Activated effector memory CD4-positive, alpha-beta T cell treated with anti-CD3 and anti-CD28 coated beads, Interleukin-2, amount 50 U/mL, for 16 hours (primary cell): ENCODE data around the gene CADPS.

Source experiments
- DNase-seq: peaks from one replicate; pipeline ENCODE4 v3.0.0-alpha.2; 2020

Gene CADPS

GRCh38 chr3:62874711-62875557 is at the start of gene CADPS:
TSS of gene CADPS (minus strand) at chr3:62875416. CDS start at chr3:62875029, 387 bp downstream.
- no peak for DNase-seq

DNA sequence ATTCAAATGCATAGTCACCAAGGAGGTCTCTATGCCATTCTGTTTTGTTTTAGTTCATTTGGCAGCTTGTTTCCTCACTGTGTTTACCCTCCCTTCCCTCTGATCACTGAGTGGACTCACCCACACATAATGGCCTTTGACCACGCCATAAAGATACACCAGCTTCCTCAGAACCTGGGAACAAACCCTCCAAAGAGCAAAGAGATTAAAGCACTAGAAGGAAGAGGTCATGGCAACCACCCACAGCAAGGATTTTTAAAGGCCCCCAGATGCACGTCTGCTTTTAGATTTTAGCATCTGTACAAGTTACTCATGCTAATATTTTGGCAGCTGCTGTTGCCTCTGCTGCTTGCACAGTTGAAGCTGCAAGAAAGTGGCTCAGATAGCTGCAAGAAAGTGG is 47.9 kb upstream of the CADPS start:
- DNase-seq: no peak

DNA sequence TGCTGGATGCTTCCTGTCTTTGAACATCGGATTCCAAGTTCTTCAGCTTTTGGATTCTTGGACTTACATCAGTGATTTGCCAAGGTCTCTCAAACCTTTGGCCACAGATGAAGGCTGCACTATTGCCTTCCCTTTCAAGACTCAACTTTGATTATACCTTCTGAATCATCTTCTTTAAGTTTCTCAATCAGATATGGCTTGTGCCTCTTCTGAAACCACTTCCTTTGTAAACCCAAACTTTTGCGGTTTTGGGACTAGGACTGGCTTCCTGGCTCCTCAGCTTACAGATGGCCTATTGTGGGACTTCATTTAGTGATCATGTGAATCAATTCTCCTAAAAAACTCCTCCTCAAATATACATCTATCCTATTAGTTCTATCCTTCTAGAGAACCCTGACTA is 47.1 kb upstream of the CADPS start:
- DNase-seq: no peak

DNA sequence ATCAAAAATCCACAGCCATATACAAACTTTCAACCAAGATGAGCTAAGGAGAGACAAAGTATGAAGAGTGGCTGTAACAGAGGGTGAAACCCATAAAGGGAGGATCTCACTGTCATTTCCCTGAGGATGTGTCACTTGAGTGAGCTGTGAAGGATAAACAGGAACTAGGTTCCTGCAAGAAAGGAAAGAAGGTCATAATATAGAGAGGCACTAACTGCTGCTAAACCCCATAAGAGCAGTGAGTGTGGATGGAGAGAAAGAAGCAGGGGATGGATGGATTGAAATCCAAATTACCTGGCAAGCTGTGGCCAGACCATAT is 45.2 kb upstream of the CADPS start:
- DNase-seq: no peak

DNA sequence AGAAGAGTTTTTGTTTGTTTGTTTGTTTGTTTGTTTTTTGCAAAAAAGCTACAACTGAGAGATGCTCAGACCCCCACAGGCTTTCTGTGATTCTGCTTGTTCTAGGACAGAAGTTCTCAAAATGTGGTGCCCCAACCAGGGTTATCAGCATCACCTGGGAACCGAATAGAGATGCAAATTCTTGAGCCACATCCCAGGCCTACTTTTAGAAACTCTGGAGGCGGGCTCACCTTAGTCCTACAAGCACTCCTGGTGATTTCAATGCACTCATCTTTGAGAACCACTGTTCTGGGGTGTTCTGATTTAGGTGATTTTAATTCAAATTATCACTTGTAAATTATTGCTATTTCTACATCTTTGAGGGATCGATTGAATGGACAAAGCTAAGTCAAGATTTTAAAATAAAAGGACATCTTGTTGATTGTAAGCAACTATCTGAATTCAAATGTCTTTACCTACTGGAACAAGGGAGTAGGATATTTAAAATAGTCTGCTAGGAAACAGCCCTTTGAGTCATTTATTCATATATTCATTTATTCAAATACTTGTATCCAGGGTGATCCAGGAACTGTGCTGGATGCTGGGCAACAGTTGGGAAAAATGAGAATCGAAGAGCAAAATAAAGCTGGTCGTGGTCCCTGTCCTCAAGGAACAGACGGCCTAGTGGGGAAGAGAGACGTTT is 44.7 kb upstream of the CADPS start:
- no peak for DNase-seq

- DNase-seq: no peak
Measured at GRCh38 chr3:62918777-62919176, 43.6 kb upstream of the CADPS start.

GRCh38 chr3:62918131-62918530 is 42.9 kb upstream of the CADPS start:
- DNase-seq: no peak

DNA sequence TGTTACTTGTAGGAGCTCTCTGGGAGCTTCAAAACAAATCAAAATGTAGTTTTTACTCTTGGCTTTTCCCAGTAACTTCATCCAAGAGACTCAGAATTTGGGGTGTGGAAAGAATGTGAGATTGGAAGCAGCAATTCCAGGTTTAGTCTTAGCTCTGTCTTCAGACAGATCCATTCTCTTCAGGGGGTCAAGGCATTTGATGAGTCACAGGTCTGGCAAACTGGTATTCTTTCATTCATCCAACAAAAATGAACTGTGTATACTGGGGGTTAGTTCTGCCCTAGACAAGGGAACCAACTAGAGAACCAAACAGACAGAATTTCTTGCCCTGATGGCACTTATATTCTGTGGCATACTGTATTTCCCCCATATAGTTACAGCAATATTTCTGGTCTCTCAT is 36.3 kb upstream of the CADPS start:
- DNase-seq: no peak

DNA sequence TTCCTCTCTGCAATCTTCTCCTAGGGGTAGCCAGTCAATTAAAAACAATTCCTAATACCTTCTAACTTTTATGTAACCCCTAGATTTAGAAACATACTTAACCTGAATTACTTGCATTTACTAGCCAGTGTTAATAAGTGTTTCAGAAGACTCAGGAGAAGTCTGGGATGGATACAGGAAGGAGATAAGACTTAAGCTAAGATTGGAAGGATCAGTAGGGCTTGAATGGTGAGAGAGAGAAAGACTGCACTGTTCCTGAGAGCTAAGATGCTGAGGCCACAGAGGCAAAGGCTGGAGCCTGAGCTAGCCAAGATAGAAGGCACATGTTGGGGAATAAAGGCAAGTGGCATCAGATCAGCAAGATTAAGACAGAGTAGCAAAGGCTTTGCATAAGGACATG is 30.1 kb upstream of the CADPS start:
- DNase-seq: no peak

DNA sequence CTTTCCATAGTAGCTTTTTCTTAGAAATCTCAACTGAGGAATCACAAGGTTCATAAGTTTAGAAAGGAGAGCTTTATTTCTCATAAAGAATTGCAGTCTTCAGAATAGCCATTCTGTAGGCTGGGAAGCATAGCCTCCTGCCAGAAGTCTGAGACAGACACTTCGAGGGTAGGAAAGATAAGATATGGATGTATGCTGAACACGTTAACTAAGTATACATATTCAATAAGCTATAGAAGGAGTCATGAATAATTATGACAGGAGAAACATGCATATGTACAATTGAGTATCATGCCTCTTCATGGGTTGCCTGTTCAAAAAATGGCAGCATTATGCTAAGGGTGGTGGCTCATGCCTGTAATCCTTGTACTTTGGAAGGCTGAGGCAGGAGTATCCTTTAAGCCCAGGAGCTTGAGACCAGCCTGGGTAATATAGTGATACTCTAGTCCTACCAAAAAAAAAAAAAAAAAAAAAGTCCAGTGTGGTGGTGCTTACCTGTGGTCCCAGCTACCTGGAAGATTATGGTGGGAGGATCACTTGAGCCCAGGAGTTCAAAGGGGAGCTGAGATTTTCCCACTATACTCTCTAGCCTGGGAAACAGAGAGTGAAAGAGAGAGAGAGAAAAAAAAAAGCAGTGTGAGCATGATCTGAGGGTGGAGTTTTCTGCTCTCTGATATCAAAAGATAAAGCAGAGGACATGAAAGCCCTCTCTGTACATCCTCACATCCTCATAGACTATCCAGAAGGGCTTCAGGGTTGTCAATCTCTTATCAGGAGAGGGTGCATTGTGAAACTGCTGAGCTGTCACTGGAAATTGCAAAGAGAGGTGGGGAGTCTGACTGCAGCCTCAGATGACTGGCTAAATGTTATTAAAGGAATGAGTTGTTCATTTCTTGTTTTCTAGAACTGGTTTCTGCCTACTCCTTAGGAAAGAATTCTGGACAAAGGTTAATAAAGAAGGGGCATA is 23.6 kb upstream of the CADPS start:
- no peak for DNase-seq

DNA sequence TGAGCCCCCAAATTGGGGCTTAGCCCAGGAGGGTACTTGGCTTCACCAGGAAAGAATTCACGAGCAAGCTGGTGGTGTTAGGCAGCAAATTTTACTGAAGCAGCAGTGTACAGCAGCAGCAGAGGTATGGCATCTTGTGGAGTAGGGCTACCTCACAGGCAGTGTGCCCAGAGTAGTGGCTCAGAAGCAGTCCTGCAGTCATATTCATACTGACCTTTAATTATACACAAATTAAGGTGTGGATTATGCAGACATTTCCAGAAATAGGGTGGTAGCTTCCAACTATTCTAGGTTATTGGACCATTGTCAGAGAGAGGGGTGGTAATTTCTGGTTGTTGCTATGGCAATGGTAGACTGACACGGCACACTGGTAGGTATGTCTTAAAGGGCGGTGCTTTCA is 20.7 kb upstream of the CADPS start:
- DNase-seq: no peak

- DNase-seq: no peak
Measured at GRCh38 chr3:62892951-62893350, 17.7 kb upstream of the CADPS start.

DNA sequence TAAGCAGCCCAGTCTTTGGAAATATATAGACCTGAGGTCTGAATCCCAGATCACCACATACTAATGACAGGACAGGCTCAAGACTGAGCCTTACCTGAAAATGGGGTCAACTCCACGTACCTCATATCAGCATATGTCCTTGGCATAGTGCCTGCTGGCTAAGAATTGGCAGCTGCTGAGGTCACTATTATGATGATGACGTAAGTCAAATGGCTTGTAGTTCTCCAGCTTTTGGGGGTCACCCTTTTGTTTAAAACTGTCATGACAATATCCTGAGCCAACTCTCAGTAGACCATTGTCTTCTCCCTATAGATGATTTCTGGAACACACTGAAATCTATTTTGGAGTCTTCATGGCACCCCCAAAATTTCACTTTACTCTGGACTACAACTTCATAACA is 16.8 kb upstream of the CADPS start:
- DNase-seq: no peak

DNA sequence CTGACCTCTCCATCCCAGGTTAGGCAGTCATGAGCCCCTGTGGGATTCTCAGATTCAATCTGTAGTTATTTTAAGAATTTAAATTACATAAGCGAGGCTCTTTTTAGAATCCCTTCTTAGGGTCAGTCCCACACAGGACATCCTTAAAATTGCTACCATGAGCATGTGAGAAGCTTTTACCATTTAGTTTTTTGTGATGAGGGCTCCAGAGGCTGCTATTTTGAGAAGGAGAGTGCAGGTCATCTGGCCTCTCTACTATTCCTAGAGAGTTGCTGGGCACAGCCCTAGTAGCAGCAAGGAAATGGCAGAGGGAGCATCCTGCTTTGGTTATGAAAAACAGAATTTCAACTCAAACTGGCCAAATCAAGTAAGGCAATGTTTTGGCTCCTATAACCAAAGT is 13.6 kb upstream of the CADPS start:
- DNase-seq: no peak

DNA sequence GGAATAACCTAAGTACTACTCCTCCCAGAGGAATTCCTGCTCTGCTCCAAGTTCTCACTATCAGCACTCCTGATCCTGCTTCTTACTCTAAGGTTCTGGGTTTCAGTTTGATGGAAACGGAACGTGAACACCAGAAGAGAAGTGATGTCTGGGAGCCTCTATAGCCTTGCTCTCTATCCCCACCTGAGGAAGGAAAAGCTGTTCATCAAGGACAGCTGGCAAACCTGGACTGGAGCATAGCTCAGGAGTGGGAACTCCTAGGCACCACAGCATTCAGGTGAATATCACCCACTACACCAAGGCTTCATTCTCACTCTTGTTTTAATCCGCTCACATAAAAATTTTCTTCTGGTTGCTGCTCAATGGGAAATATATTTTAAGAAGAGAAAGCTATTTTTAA is 13.0 kb upstream of the CADPS start:
- DNase-seq: no peak

- no peak for DNase-seq
Measured at GRCh38 chr3:62885136-62885535, 9.9 kb upstream of the CADPS start.

GRCh38 chr3:62884096-62884870 is 9.1 kb upstream of the CADPS start:
- DNase-seq: no peak

DNA sequence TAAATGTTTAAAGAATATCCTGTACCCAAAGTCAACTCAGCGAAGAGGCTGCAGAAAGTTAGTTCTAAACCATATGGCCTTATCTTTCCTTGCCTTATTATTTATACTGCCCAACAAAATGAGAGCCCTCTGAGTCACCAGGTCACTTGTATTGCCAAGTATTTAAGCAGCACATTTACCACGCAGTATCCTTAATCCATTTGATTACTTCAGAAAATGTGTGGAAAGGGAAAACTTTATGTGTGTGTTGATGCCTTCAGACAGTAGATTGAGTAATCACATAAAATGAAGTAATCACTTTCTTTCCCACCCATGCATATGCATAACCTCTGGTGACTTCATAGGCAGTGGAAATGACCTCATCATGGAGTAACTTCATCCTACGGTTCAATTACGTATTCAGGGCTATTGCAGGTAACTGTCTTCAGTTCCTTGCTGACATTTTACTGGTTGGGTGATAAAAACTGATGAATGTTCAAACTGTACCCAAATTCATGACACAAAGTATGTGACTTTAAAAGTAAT is 7.5 kb upstream of the CADPS start:
- DNase-seq: no peak

DNA sequence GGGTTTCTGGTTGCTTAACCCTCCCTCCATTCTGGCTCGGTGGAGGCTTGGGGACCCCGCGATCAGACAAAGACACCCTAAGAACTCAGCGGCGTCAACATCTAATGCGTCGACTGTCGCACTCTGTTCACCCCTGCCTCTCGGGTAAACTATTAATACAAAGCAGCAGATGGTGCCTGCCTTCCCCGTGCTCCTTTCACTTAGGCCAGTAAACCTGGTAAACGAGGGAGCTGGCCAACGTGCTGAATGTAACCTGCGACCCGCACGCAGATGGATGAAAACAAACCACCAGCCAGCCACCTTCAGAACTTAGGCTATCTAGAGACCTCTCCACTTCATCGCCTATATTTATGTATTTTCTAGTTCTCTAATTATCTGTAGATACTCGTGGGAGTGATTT is 848 bp upstream of the CADPS start:
- DNase-seq: no peak

- no peak for DNase-seq
Measured at GRCh38 chr3:62875558-62876002, 364 bp upstream of the CADPS start.

DNA sequence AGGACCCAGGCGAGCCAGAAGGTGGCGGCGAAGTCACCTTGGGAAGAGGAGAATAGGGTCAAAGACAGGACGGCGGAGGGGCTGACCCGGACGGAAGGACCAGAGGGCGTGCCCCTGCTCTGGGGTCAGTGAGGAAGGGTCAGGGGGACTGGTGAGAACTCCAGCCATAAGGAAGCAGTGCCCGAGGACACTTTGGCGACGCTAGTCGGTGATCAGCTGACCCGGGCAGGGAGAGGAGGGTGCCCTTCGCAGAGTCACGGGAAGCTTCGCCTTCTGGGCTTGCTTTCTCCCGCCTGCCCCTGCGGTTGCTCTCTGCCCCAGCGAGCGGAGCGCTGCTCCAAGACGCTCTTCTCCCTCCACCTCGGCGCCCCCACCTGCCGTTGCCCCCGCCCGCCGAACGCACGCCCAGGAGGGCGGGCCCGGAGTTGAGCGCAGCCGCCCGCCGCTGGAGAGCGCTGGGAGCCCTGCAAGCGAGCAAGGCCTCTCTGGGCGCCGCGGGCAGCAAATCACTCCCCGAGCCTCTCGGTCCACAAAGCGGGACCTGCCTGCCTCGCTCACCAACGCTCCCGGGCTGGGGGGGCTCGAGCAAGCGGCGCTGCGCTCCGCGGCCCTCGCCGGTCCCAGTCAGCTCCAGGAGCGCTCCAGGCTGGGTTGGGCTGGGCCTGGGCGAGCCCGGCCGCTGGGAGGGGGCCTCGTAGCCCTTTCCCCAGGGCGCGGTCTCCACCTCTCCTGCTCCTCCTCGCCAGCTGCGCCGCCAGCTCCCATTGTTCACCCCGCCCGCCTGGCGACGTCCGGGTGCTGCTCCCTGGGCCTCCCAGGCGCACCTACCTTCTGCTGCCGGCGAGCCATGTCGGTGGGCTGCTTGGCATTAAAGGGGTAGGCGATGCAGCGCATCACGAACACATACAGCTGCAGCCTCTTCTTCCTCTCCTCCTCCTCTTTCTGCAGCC is 1.2 kb downstream of the CADPS start:
- DNase-seq: no peak
